ENCODE measurements around the gene ADISSP.

- no peak for TF ChIP-seq CTCF (IDR thresholded peaks at IDR 0.05)
- no peak for TF ChIP-seq EZH2 (IDR thresholded peaks at IDR 0.05; ENCODE audit: borderline replicate concordance, insufficient read depth, low read depth, low read length, poor library complexity, severe bottlenecking)
Observed at GRCh38 chr20:3798373-3798768, 30.8 kb upstream of the ADISSP start.

All from B cell (primary cell).